Natural killer cell (primary cell): ENCODE data around the gene FTH1. TPM values are rescaled to one million over a fixed set of nuclear protein-coding genes. Genes with fewer than 3 reads are reported as not detected.

Source experiments
- ATAC-seq, 3 donors: fragments of 150-1000 bp in 2 of 3; fragments of 200-7000 bp in 1 of 3; cut with Tn5 transposase; 1 replicate in 1 of 3; 2 replicates in 2 of 3; pipeline ENCODE4 v1.10.0; 2021; ENCODE audit warnings: mild to moderate bottlenecking in 2 of 3, moderate library complexity in 2 of 3
- DNase-seq, 2 donors: peaks; one replicate each; pipeline versions ENCODE4 v3.0.0 to v3.0.0-alpha.2; 2013 to 2021; ENCODE audit warnings: mixed read lengths in 1 of 2
- H3K27ac ChIP-seq: one replicate; pipeline ENCODE4 v1.5.1; 2013; ENCODE audit warnings: mild to moderate bottlenecking, low read length
- H3K27me3 ChIP-seq: one replicate; pipeline ENCODE4 v1.6.1; 2013; ENCODE audit warnings: low read length; ENCODE audit not compliant: control insufficient read depth, insufficient read depth
- H3K36me3 ChIP-seq: one replicate; pipeline ENCODE4 v1.6.1; 2013; ENCODE audit warnings: low read length; ENCODE audit not compliant: control insufficient read depth, insufficient read depth
- H3K4me1 ChIP-seq: one replicate; pipeline ENCODE4 v1.6.1; 2013; ENCODE audit warnings: low read length; ENCODE audit not compliant: control insufficient read depth, insufficient read depth
- H3K4me3 ChIP-seq: one replicate; pipeline ENCODE4 v1.5.1; 2013; ENCODE audit warnings: low read length
- H3K9me3 ChIP-seq: one replicate; pipeline ENCODE4 v1.6.1; 2013; ENCODE audit warnings: low read length; ENCODE audit not compliant: control insufficient read depth, insufficient read depth
- H3K27ac Mint-ChIP-seq, 2 donors: one replicate each; pipeline ENCODE4 v1.8.0; 2022; ENCODE audit warnings: mild to moderate bottlenecking in 2 of 2, mixed read lengths in 2 of 2, moderate library complexity in 1 of 2
- H3K27me3 Mint-ChIP-seq, 2 donors: one replicate each; pipeline ENCODE4 v1.8.0; 2022; ENCODE audit warnings: low read depth in 2 of 2, mixed read lengths in 2 of 2
- H3K36me3 Mint-ChIP-seq: one replicate; pipeline ENCODE4 v1.8.0; 2022; ENCODE audit warnings: mixed read lengths
- H3K4me1 Mint-ChIP-seq, 2 donors: one replicate each; pipeline ENCODE4 v1.8.0; 2022; ENCODE audit warnings: mixed read lengths in 2 of 2
- H3K4me3 Mint-ChIP-seq: one replicate; pipeline ENCODE4 v1.8.0; 2022; ENCODE audit warnings: mild to moderate bottlenecking, moderate library complexity, mixed read lengths
- H3K9me3 Mint-ChIP-seq, 2 donors: one replicate each; pipeline ENCODE4 v1.8.0; 2022; ENCODE audit warnings: mixed read lengths in 2 of 2
- CTCF ChIP-seq: fragments of 200-600 bp; IDR thresholded peaks from one replicate; pipeline ENCODE4 v1.8.0; 2022; ENCODE audit warnings: antibody characterized with exemption
- WGBS: methylation state at CpG from one replicate; pipeline ENCODE4 v1.1.7; 2013; ENCODE audit warnings: missing lambda C conversion rate; ENCODE audit not compliant: insufficient coverage; 5-methylcytosine and 5-hydroxymethylcytosine counted together
- intact Hi-C: fragments of 100-400 bp; cut with micrococcal nuclease; formaldehyde crosslinking; loops from one replicate; pipeline ENCODE4 v1.14.2; 2022
- total RNA-seq, 4 donors: library from RNA; stranded (reverse); fragments of 120-200 nt in 1 of 4; gene quantifications; one replicate each; pipeline versions ENCODE4 v1.2.3 to v1.2.4, GENCODE V29; 2013 to 2022

Gene FTH1
- total RNA-seq, 3 donors from 2014 or later (not counting 1 experiment from before 2014, with no cell fraction given) = 1,067 to 1,951 (median 1,796) TPM

GRCh38 chr11:61924064-61924455 is 43.4 kb downstream of the FTH1 start:
- Histone ChIP-seq H3K27me3 (no peaks in the 10 kb centered on the region), H3K36me3 (no peaks in the 10 kb centered on the region), H3K4me1 (peaks cover 7% of the 10 kb centered on the region), H3K9me3 (no peaks in the 10 kb centered on the region), H3K4me3 (no peak overlapping the region), H3K27ac (no peak overlapping the region)
- Mint-ChIP-seq H3K4me3 (no peak overlapping the region), H3K27ac (no peak overlapping the region), H3K4me1 (no peaks in the 10 kb centered on the region), H3K9me3 (no peaks in the 10 kb centered on the region), H3K36me3 (no peaks in the 10 kb centered on the region), H3K27me3 (peaks cover 25 to 28% of the 10 kb centered on the region in 2 donors)
- DNase-seq (no peak), ATAC-seq (no peak)
- intact Hi-C loops = no loop called here
- WGBS = 81% methylated on average over 6 of the region's 6 CpGs
- no peak for TF ChIP-seq CTCF

GRCh38 chr11:61923166-61924063 is 44.0 kb downstream of the FTH1 start:
- H3K27me3 ChIP-seq = peaks cover 3% of the 10 kb centered on the region
- Mint-ChIP-seq H3K4me1 (no peaks in the 10 kb centered on the region), H3K9me3 (no peaks in the 10 kb centered on the region), H3K4me3 (no peak overlapping the region), H3K36me3 (no peaks in the 10 kb centered on the region), H3K27me3 (peaks cover 32 to 34% of the 10 kb centered on the region in 2 donors), H3K27ac (no peak overlapping the region)
- TF ChIP-seq CTCF = no peak
- 74% methylated on average over 18 of the region's 18 CpGs for WGBS
- H3K4me3 ChIP-seq = no peak overlapping the region
- no peaks in the 10 kb centered on the region for H3K9me3 ChIP-seq
- intact Hi-C loops = no loop called here
- no peaks in the 10 kb centered on the region for H3K36me3 ChIP-seq
- peak in 1 of 2 donors; percentile 5 for DNase-seq
- H3K27ac ChIP-seq = no peak overlapping the region
- no peak for ATAC-seq
- peaks cover 7% of the 10 kb centered on the region for H3K4me1 ChIP-seq

- DNase-seq (no peak), ATAC-seq (peak in 1 of 3 donors; percentile 53)
- Mint-ChIP-seq H3K36me3 (no peaks in the 10 kb centered on the region), H3K27me3 (peaks cover 39 to 43% of the 10 kb centered on the region in 2 donors), H3K4me3 (no peak overlapping the region), H3K4me1 (peaks cover 5 to 8% of the 10 kb centered on the region in 2 donors), H3K9me3 (no peaks in the 10 kb centered on the region), H3K27ac (no peak overlapping the region)
- Histone ChIP-seq H3K4me1 (peaks cover 11% of the 10 kb centered on the region), H3K27me3 (peaks cover 11% of the 10 kb centered on the region), H3K36me3 (no peaks in the 10 kb centered on the region), H3K4me3 (no peak overlapping the region), H3K27ac (no peak overlapping the region), H3K9me3 (no peaks in the 10 kb centered on the region)
- 29% methylated on average over 6 of the region's 6 CpGs for WGBS
- intact Hi-C loops = no loop called here
- no peak for TF ChIP-seq CTCF
Observed at GRCh38 chr11:61922539-61922938, 44.9 kb downstream of the FTH1 start.
